Measurements from ENCODE around the gene ACTN4.

The ACTN4 gene

DNA sequence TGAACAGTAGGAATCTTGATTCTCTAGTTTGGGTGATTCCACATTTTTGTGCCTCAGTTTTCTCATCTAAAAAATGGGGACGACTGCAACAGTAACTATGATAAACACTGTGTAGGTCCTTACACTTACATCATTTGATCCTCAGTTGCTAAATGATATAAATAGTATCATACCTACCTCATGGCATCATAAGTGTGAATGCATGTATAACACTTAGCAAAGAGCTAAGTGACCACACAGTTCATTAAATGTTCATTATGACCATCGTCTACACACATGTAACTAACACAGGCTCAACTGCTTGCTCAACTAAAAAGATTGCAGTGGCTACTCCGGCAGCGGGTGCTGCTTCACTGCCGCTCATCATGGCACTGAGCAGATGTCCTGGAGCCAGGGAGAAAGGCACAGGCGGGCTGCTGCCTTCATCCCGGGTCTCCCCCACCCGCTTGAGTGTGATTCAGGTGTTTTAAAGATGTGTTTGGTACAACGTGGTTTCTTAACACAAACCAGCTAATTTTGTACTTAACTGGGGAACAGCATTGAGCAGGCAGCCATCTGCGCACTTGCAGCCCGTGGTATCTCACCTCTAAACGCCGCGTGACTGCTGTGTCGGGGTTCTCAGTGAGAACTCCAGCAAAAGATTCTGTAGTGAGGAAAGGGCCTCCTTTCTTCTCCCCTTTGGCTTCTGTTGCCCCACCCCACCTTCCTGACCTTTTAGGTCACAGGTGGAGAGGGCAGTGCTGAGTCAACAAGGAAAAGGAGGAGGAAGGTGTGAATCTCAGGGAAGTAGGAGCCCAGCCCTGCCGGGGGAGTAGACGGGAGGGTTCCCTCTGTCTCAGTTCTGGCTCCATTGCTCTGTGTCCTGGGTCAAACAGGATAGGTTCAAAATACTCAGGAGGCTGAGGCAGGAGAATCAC lies 11.7 kb upstream of the ACTN4 start:
- no peak for DNase-seq (ENCODE audit: low spot score)
- in situ Hi-C loops (cut with MboI; ENCODE audit: low sequenced_read_pairs, unreplicated experiment) = loop anchor here (5.0 to 25.0 kb wide), 2 partner anchors 83 to 223 kb away; partner anchors contain the start of gene FAM98C
- TF ChIP-seq, protein P1, sequence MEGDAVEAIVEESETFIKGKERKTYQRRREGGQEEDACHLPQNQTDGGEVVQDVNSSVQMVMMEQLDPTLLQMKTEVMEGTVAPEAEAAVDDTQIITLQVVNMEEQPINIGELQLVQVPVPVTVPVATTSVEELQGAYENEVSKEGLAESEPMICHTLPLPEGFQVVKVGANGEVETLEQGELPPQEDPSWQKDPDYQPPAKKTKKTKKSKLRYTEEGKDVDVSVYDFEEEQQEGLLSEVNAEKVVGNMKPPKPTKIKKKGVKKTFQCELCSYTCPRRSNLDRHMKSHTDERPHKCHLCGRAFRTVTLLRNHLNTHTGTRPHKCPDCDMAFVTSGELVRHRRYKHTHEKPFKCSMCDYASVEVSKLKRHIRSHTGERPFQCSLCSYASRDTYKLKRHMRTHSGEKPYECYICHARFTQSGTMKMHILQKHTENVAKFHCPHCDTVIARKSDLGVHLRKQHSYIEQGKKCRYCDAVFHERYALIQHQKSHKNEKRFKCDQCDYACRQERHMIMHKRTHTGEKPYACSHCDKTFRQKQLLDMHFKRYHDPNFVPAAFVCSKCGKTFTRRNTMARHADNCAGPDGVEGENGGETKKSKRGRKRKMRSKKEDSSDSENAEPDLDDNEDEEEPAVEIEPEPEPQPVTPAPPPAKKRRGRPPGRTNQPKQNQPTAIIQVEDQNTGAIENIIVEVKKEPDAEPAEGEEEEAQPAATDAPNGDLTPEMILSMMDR (IDR thresholded peaks at IDR 0.05; ENCODE audit: borderline replicate concordance, control extremely low read depth, extremely low read depth, insufficient read depth, missing control alignments) = no peak

DNA sequence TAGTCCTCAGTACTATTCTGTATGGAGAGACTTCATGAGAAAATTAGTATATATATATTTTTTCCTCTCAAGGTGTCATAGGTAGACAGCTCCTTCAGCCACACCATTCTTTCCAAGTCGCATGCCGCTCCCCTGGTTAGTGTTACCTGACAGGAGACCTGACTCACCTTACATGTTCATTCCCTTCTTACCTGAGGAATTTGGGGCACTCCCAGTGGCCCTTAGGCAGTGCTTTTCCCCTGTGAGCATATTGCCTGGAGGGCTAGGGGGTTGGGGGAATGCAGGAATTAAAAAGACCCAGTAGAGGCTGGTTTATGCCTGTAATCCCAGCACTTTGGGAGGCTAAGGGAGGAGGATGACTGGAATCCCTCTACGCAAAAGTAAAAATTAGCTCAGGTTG lies 9.0 kb upstream of the ACTN4 start:
- in situ Hi-C loops (cut with MboI; ENCODE audit: low sequenced_read_pairs, unreplicated experiment) = loop anchor here (5.0 to 25.0 kb wide), 2 partner anchors 86 to 226 kb away; partner anchors contain the start of gene FAM98C
- TF ChIP-seq, protein P1 (IDR thresholded peaks at IDR 0.05; ENCODE audit: borderline replicate concordance, control extremely low read depth, extremely low read depth, insufficient read depth, missing control alignments) = no peak

DNA sequence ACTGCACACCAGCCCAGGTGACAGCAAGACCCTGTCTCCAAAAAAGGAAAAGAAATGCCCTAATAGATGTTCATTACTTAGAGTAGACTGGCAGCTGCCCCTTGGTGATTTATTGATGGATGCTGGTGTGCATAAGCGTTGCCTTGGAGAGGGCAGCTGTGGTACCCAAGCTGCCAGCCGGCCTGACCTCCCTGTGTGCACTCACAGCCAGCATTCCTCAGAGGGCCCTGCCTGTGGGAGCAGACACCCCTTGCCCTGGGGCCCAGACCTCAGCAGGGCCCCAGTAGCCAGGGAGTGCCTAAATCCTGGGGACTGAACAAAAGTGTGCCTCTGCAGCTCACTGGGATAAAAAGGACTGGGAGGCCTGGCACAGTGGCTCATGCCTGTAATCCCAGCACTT lies 7.8 kb upstream of the ACTN4 start:
- in situ Hi-C loops (cut with MboI; ENCODE audit: low sequenced_read_pairs, unreplicated experiment) = loop anchor here (5.0 to 25.0 kb wide), 2 partner anchors 87 to 227 kb away; partner anchors contain the start of gene FAM98C
- no peak for DNase-seq (ENCODE audit: low spot score)
- TF ChIP-seq, protein P1 (IDR thresholded peaks at IDR 0.05; ENCODE audit: borderline replicate concordance, control extremely low read depth, extremely low read depth, insufficient read depth, missing control alignments) = no peak

More for the DNA sequence above, 9.0 kb upstream of the ACTN4 start:
- DNase-seq (ENCODE audit: low spot score) = no peak

DNA sequence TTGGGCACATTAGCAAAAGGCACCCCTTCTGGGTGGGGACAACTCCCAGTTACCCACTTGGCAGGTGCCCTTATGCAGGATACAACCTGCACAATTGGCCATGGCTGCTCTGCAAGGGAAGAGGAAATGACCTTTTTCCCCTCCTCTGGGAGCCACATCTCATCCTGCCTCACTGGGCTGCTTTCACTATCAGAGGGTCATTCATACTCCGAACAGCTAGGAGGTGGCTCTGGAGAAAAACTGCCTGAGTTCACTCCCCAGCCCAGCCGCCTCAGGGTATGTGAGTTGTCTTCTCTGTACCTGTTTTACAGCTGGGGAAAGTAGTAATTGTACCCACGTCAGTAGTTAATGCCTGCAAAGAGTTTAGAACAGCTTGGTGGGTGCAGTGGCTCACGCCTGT lies 7.1 kb upstream of the ACTN4 start:
- TF ChIP-seq, protein P1 (IDR thresholded peaks at IDR 0.05; ENCODE audit: borderline replicate concordance, control extremely low read depth, extremely low read depth, insufficient read depth, missing control alignments) = no peak
- DNase-seq (ENCODE audit: low spot score) = no peak
- in situ Hi-C loops (cut with MboI; ENCODE audit: low sequenced_read_pairs, unreplicated experiment) = loop anchor here (25.0 kb wide), 1 partner anchor 228 kb away; the partner anchor contains the start of gene FAM98C

DNA sequence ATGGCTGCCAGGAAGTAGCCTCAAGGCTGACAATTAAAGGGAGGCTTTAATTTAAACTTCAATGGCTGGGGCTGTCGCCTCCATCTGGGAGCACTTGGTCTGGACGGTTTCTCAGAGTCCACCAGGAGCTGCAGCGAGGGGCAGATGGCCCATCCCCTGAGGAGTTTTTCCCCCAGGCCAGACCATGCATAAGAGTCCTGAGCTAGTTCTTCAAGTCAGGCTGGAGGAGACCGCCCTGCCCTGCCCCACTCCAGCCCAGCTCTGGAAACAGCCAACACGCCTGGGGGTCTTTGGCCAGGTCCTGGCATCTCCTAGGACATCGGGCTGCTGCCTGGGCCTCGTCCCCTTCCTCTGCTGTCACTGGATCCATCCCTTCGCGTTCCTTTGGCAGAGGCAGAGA lies 5.3 kb upstream of the ACTN4 start:
- no peak for DNase-seq (ENCODE audit: low spot score)
- TF ChIP-seq, protein P1 (IDR thresholded peaks at IDR 0.05; ENCODE audit: borderline replicate concordance, control extremely low read depth, extremely low read depth, insufficient read depth, missing control alignments) = no peak
- in situ Hi-C loops (cut with MboI; ENCODE audit: low sequenced_read_pairs, unreplicated experiment) = loop anchor here (25.0 kb wide), 1 partner anchor 230 kb away; the partner anchor contains the start of gene FAM98C

DNA sequence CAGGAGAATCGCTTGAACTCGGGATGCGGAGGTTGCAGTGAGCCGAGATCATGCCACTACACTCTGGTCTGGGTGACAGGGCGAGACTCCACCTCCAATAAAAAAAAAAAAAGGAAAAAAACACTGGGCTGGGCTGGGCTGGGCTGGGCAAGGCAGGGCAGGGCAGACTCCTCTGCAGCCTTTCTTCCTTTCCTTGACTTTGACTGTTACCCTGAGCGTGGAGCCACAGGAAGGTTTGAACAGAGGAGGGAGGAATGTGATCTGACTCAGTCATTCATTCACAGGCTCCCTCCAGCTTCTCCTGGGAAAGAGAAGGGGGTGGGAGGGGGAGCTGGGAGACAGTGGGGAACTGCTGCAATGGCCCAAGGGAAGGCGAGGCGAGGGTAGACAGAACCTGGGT lies 2.7 kb upstream of the ACTN4 start:
- in situ Hi-C loops (cut with MboI; ENCODE audit: low sequenced_read_pairs, unreplicated experiment) = loop anchor here (25.0 kb wide), 1 partner anchor 232 kb away; the partner anchor contains the start of gene FAM98C
- TF ChIP-seq, protein P1 (IDR thresholded peaks at IDR 0.05; ENCODE audit: borderline replicate concordance, control extremely low read depth, extremely low read depth, insufficient read depth, missing control alignments) = no peak
- no peak for DNase-seq (ENCODE audit: low spot score)

Measured in GM13976 (cell line).